Right atrium auricular region (tissue), 2 donors: ENCODE data around the gene KIF13A. TPM values are rescaled to one million over a fixed set of nuclear protein-coding genes. Genes with fewer than 3 reads are reported as not detected.

Experiments used
- DNase-seq: peaks from one replicate; pipeline ENCODE4 v3.0.0-alpha.2; 2019; ENCODE audit warnings: low spot score
- H3K27ac ChIP-seq, 2 donors: fragments of 200-600 bp; sonication (generic); 1 replicate in 1 of 2; 2 replicates in 1 of 2; pipeline ENCODE4 v1.5.1; 2016 to 2019
- H3K27me3 ChIP-seq, 2 donors: fragments of 200-600 bp; sonication (generic); one replicate each; pipeline versions ENCODE4 v1.5.1 to v1.6.0; 2017 to 2019
- H3K36me3 ChIP-seq: fragments of 200-600 bp; sonication (generic); one replicate; pipeline ENCODE4 v1.5.1; 2016
- H3K4me1 ChIP-seq, 2 donors: fragments of 200-600 bp; sonication (generic); one replicate each; pipeline versions ENCODE4 v1.5.1 to v1.6.0; 2017 to 2019
- H3K4me3 ChIP-seq, 2 donors: fragments of 200-600 bp; sonication (generic); 1 replicate in 1 of 2; 2 replicates in 1 of 2; pipeline ENCODE4 v1.5.1; 2017 to 2019; ENCODE audit warnings: mild to moderate bottlenecking in 1 of 2, moderate library complexity in 1 of 2
- H3K9me3 ChIP-seq, 2 donors: fragments of 200-600 bp; sonication (generic); one replicate each; pipeline ENCODE4 v1.5.1; 2019
- CTCF ChIP-seq, 2 donors: fragments of 200-600 bp; sonication (generic); IDR thresholded peaks; one replicate each; pipeline ENCODE4 v1.5.1; 2019; ENCODE audit warnings: antibody characterized with exemption in 2 of 2
- total RNA-seq, 2 donors: library from RNA; depleted of rRNA; stranded (reverse); fragments of >200 nt; gene quantifications; one replicate each; pipeline ENCODE4 v1.1.0, GENCODE V29; 2016

Gene KIF13A
- total RNA-seq, 2 donors from 2014 or later: 56.6 to 68.3 TPM

GRCh38 chr6:17855381-17855780, 132.1 kb downstream of the KIF13A start:
- H3K27me3 ChIP-seq: no peaks in the 10 kb centered on the region
- no peaks in the 10 kb centered on the region for H3K9me3 ChIP-seq
- peaks cover 0 to 16% of the 10 kb centered on the region in 2 donors for H3K4me1 ChIP-seq
- no peak overlapping the region for H3K27ac ChIP-seq
- H3K4me3 ChIP-seq: no peak overlapping the region
- H3K36me3 ChIP-seq: peaks cover 11% of the 10 kb centered on the region
- DNase-seq: no peak
- TF ChIP-seq CTCF (IDR thresholded peaks at IDR 0.05): no peak

GRCh38 chr6:17853533-17853932, 133.9 kb downstream of the KIF13A start:
- Histone ChIP-seq H3K27me3 (no peaks in the 10 kb centered on the region), H3K27ac (no peak overlapping the region), H3K4me1 (peaks cover 0 to 16% of the 10 kb centered on the region in 2 donors), H3K36me3 (peaks cover 28% of the 10 kb centered on the region), H3K9me3 (no peaks in the 10 kb centered on the region), H3K4me3 (no peak overlapping the region)
- no peak for TF ChIP-seq CTCF (IDR thresholded peaks at IDR 0.05)
- DNase-seq: no peak

- Histone ChIP-seq H3K9me3 (no peaks in the 10 kb centered on the region), H3K4me1 (peaks cover 0 to 13% of the 10 kb centered on the region in 2 donors), H3K27ac (peak overlapping the region in 1 of 2 donors; percentile 14), H3K4me3 (no peak overlapping the region), H3K36me3 (peaks cover 28% of the 10 kb centered on the region), H3K27me3 (no peaks in the 10 kb centered on the region)
- no peak for DNase-seq
- TF ChIP-seq CTCF (IDR thresholded peaks at IDR 0.05): no peak
Observed at GRCh38 chr6:17851720-17852161, 135.7 kb downstream of the KIF13A start.

- Histone ChIP-seq H3K4me3 (no peak overlapping the region), H3K4me1 (peaks cover 0 to 7% of the 10 kb centered on the region in 2 donors), H3K36me3 (peaks cover 28% of the 10 kb centered on the region), H3K9me3 (no peaks in the 10 kb centered on the region), H3K27ac (peak overlapping the region in 1 of 2 donors; percentile 14), H3K27me3 (no peaks in the 10 kb centered on the region)
- no peak for TF ChIP-seq CTCF (IDR thresholded peaks at IDR 0.05)
- no peak for DNase-seq
Observed at GRCh38 chr6:17851001-17851719, 136.3 kb downstream of the KIF13A start.

- no peak overlapping the region for H3K27ac ChIP-seq
- H3K36me3 ChIP-seq: peaks cover 23% of the 10 kb centered on the region
- no peak for TF ChIP-seq CTCF (IDR thresholded peaks at IDR 0.05)
- no peaks in the 10 kb centered on the region for H3K27me3 ChIP-seq
- no peak for DNase-seq
- H3K4me1 ChIP-seq: peaks cover 0 to 6% of the 10 kb centered on the region in 2 donors
- H3K9me3 ChIP-seq: no peaks in the 10 kb centered on the region
- no peak overlapping the region for H3K4me3 ChIP-seq
Observed at GRCh38 chr6:17850281-17850680, 137.2 kb downstream of the KIF13A start.
